Neural cell (in vitro differentiated cells): ENCODE results near the gene CDK5RAP1. TPM values are rescaled to one million over a fixed set of nuclear protein-coding genes. Genes with fewer than 3 reads are reported as not detected.

Experiments used
- H2AFZ ChIP-seq: fragments of 200-600, 300-800 bp; sonication (generic), shearing (Covaris generic); 2 replicates; pipeline ENCODE4 v1.6.0; 2014; ENCODE audit warnings: low read depth, mild to moderate bottlenecking, antibody characterized with exemption, low read length, moderate library complexity
- H3F3A ChIP-seq: fragments of 200-600 bp; shearing (Covaris generic); 2 replicates; pipeline ENCODE4 v1.6.1; 2016; ENCODE audit warnings: mild to moderate bottlenecking, moderate library complexity, mixed read lengths, antibody characterized with exemption, low read length; ENCODE audit not compliant: insufficient read depth, poor library complexity, severe bottlenecking
- H3K27ac ChIP-seq: fragments of 200-600, 300-800 bp; sonication (generic), shearing (Covaris generic); 2 replicates; pipeline ENCODE4 v1.5.1; 2014; ENCODE audit warnings: mild to moderate bottlenecking, low read length, moderate library complexity
- H3K27me3 ChIP-seq: fragments of 300-800, 200-600 bp; sonication (generic), shearing (Covaris generic); 2 replicates; pipeline ENCODE4 v1.6.0; 2014; ENCODE audit warnings: mild to moderate bottlenecking, low read depth, low read length, moderate library complexity; ENCODE audit not compliant: insufficient read depth
- H3K36me3 ChIP-seq: fragments of 300-800, 200-600 bp; sonication (generic), shearing (Covaris generic); 2 replicates; pipeline ENCODE4 v1.5.1; 2014; ENCODE audit warnings: mild to moderate bottlenecking, antibody characterized with exemption, low read length, moderate library complexity; ENCODE audit not compliant: insufficient read depth
- H3K4me2 ChIP-seq: fragments of 300-800, 200-600 bp; sonication (generic), shearing (Covaris generic); 2 replicates; pipeline ENCODE4 v1.6.0; 2014; ENCODE audit warnings: mild to moderate bottlenecking, low read length
- H3K4me3 ChIP-seq: fragments of 300-800, 200-600 bp; sonication (generic), shearing (Covaris generic); 2 replicates; pipeline ENCODE4 v1.5.1; 2014; ENCODE audit warnings: mild to moderate bottlenecking, low read length, moderate library complexity
- H3K79me2 ChIP-seq: fragments of 200-600 bp; shearing (Covaris generic); replicated peaks from 2 replicates; pipeline ENCODE4 v1.6.0; 2014; ENCODE audit warnings: mild to moderate bottlenecking, low read length, moderate library complexity; ENCODE audit not compliant: insufficient read depth
- H3K9ac ChIP-seq: fragments of 300-800, 200-600 bp; sonication (generic), shearing (Covaris generic); 2 replicates; pipeline ENCODE4 v1.6.1; 2016; ENCODE audit warnings: mild to moderate bottlenecking, low read length, mixed read lengths
- H3K9me2 ChIP-seq: fragments of 200-600 bp; shearing (Covaris generic); 2 replicates; pipeline ENCODE4 v1.6.1; 2016; ENCODE audit warnings: mild to moderate bottlenecking, low read length, mixed read lengths; ENCODE audit not compliant: insufficient read depth
- H3K9me3 ChIP-seq: fragments of 200-600, 300-800 bp; sonication (generic), shearing (Covaris generic); 2 replicates; pipeline ENCODE4 v1.6.1; 2016; ENCODE audit warnings: mild to moderate bottlenecking, mixed run types, low read length, moderate library complexity, mixed read lengths
- H4K20me1 ChIP-seq: fragments of 200-600 bp; shearing (Covaris generic); 2 replicates; pipeline ENCODE4 v1.6.1; 2016; ENCODE audit warnings: mild to moderate bottlenecking, mixed run types; ENCODE audit not compliant: insufficient read depth
- CTCF ChIP-seq: fragments of 450-650 bp; IDR thresholded peaks from 2 replicates; pipeline ENCODE4 v1.5.1; 2014; ENCODE audit warnings: antibody characterized with exemption, mild to moderate bottlenecking, moderate library complexity; ENCODE audit not compliant: poor library complexity, severe bottlenecking
- EP300 ChIP-seq: fragments of 450-650 bp; conservative IDR thresholded peaks from 2 replicates; pipeline ENCODE4 v1.6.1; 2014; ENCODE audit warnings: antibody characterized with exemption, mild to moderate bottlenecking, moderate library complexity; ENCODE audit not compliant: poor library complexity, severe bottlenecking
- EZH2 ChIP-seq: fragments of 200-600, 300-800 bp; shearing (Covaris generic), sonication (generic); IDR thresholded peaks from 2 replicates; pipeline ENCODE4 v1.6.1; 2014; ENCODE audit warnings: antibody characterized with exemption, low read length, borderline replicate concordance, mild to moderate bottlenecking; ENCODE audit not compliant: insufficient read depth, poor library complexity, severe bottlenecking
- MXI1 ChIP-seq: fragments of 450-650 bp; conservative IDR thresholded peaks from 2 replicates; pipeline ENCODE4 v1.6.1; 2014; ENCODE audit warnings: antibody characterized with exemption, mild to moderate bottlenecking; ENCODE audit not compliant: poor library complexity, severe bottlenecking
- POLR2AphosphoS5 ChIP-seq: IDR thresholded peaks from 2 replicates; pipeline ENCODE4 v1.6.1; 2012
- RAD21 ChIP-seq: fragments of 450-650 bp; conservative IDR thresholded peaks from 2 replicates; pipeline ENCODE4 v1.6.1; 2014; ENCODE audit warnings: antibody characterized with exemption, mild to moderate bottlenecking, moderate library complexity
- REST ChIP-seq: IDR thresholded peaks from 2 replicates; pipeline ENCODE4 v1.6.1; 2012; ENCODE audit warnings: borderline replicate concordance
- SMC3 ChIP-seq: fragments of 450-650 bp; conservative IDR thresholded peaks from 2 replicates; pipeline ENCODE4 v1.6.1; 2014; ENCODE audit warnings: antibody characterized with exemption, mild to moderate bottlenecking, moderate library complexity; ENCODE audit not compliant: poor library complexity
- TAF1 ChIP-seq: IDR thresholded peaks from 2 replicates; pipeline ENCODE4 v1.6.1; 2012; ENCODE audit warnings: low read depth
- polyA plus RNA-seq: library from polyadenylated mRNA; depleted of rRNA; stranded (reverse); fragments of >200 nt; gene quantifications from 2 replicates; pipeline ENCODE4 v1.2.3, GENCODE V29; 2014

Gene CDK5RAP1
- polyA plus RNA-seq, 1 donor from 2014 or later = 47.2 TPM

- Histone ChIP-seq H2AFZ (no peak overlapping the region), H3K9ac (no peak overlapping the region), H3K36me3 (no peaks in the 10 kb centered on the region), H3K4me3 (no peak overlapping the region), H3K27me3 (no peaks in the 10 kb centered on the region), H3K9me3 (no peaks in the 10 kb centered on the region), H3K27ac (no peak overlapping the region), H3F3A (no peaks in the 10 kb centered on the region), H4K20me1 (no peaks in the 10 kb centered on the region), H3K9me2 (no peaks in the 10 kb centered on the region), H3K79me2 (no peaks in the 10 kb centered on the region), H3K4me2 (no peak overlapping the region)
- TF ChIP-seq SMC3 (no peak), RAD21 (no peak), POLR2AphosphoS5 (no peak), REST (no peak), TAF1 (no peak), CTCF (no peak), EZH2 (no peak), EP300 (no peak), MXI1 (no peak)
These were observed 90.9 kb downstream of the CDK5RAP1 start for GRCh38 chr20:33310327-33310899.

DNA sequence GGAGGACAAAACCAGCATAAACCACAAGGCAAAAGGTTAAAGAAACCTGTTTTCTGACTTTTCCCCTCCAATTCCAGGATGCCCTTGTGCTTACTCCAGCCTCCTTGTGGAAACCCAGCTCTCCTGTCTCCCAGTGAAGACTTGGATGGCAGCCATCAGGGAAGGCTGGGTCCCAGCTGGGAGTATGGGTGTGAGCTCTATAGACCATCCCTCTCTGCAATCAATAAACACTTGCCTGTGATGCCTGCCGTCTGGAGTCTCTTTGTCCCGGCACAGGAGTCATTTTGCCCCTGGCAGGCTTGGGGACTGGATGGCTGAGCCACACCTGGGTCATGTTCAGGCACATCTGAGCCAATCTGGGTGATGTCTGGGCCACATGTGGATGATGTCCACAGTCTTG lies 91.7 kb downstream of the CDK5RAP1 start:
- no peaks in the 10 kb centered on the region for H3K27me3 ChIP-seq
- TF ChIP-seq REST (no peak), SMC3 (no peak), RAD21 (no peak), MXI1 (no peak), EZH2 (no peak), TAF1 (no peak), CTCF (no peak), POLR2AphosphoS5 (no peak), EP300 (no peak)
- H3K79me2 ChIP-seq = no peaks in the 10 kb centered on the region

More for the DNA sequence above, 91.7 kb downstream of the CDK5RAP1 start:
- Histone ChIP-seq H3K9me3 (no peaks in the 10 kb centered on the region), H4K20me1 (no peaks in the 10 kb centered on the region), H3K36me3 (no peaks in the 10 kb centered on the region), H2AFZ (no peak overlapping the region), H3F3A (no peaks in the 10 kb centered on the region), H3K4me3 (no peak overlapping the region), H3K9ac (no peak overlapping the region), H3K9me2 (no peaks in the 10 kb centered on the region), H3K27ac (no peak overlapping the region), H3K4me2 (no peak overlapping the region)
